ENCODE measurements around the gene MFSD12.

- TF ChIP-seq CTCF (IDR thresholded peaks at IDR 0.05; ENCODE audit: low read depth, low read length) (no peak), POLR2A (IDR thresholded peaks at IDR 0.05; ENCODE audit: extremely low read depth, insufficient read length) (no peak)
Measured at GRCh38 chr19:3509566-3509989, 47.8 kb downstream of the MFSD12 start.
